Uterine smooth muscle cell (primary cell): ENCODE measurements around the gene OR56A4. TPM values are rescaled to one million over a fixed set of nuclear protein-coding genes. Genes with fewer than 3 reads are reported as not detected.

Source experiments
- total RNA-seq: library from RNA; depleted of rRNA; stranded (reverse); fragments of >200 nt; gene quantifications from 2 replicates; pipeline ENCODE4 v1.2.3, GENCODE V29; 2014

Gene OR56A4, protein sequence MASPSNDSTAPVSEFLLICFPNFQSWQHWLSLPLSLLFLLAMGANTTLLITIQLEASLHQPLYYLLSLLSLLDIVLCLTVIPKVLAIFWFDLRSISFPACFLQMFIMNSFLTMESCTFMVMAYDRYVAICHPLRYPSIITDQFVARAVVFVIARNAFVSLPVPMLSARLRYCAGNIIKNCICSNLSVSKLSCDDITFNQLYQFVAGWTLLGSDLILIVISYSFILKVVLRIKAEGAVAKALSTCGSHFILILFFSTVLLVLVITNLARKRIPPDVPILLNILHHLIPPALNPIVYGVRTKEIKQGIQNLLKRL
- total RNA-seq = not detected in 2 replicates

DNA sequence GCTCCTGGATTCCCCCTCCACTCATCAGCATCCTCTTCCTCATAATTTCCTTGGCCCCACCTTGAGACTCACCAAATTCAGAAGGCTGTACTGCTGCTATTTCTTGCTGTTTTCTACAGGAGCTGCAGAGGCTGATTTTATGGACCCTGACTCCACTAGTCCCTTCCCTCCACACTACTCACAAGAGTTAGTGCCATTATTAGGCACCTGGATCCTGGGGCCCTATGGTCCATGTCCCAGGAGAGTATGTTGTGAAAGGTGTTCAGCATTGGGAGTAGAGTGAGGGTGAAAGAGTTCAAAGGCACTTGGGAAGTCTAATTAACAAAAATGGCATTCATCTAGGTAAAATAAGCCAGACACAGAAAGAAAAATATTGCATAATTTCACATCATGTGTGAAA, at the start of gene OR56A4:
Gene OR56A4 (minus strand): TSS at position 101 of the 400 bp plus-strand sequence. CDS start 3,954 bp downstream, outside the sequence.

DNA sequence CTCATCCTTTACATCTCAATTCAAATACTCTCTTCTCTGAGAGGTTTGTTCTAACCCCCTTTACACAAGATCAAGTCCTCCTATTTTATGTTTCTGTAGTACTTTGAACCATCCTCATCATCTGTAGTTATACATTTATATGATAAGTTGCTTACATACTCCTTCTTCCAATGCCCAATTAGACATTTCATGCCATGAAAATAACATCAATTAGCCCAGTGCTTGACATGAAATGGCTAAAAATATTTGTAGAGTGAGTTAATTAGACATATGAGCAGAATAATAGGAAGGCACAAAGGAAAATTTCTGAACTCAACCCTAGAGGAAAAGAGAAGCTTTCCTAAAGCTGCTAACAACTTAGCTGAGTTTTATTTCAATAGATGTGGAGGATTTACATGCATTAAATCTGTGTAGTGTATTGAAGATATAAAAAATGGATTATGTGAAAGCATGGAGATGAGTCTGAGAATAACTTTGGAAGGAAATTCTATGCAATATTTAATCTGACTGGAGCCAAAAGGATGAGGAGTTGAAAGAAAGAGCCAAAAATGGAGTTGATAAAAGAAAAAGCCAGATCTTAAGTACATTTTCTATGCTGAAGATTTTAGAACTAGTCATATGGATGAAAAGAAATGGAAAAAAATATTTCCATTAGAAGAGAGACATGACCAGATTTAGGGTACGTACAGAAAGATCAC, 24.1 kb upstream of the OR56A4 start, which contains the start of gene OR56A1:
Gene OR56A1 (minus strand): TSS at position 51 of the 698 bp plus-strand sequence. CDS start 3,066 bp downstream, outside the sequence.

DNA sequence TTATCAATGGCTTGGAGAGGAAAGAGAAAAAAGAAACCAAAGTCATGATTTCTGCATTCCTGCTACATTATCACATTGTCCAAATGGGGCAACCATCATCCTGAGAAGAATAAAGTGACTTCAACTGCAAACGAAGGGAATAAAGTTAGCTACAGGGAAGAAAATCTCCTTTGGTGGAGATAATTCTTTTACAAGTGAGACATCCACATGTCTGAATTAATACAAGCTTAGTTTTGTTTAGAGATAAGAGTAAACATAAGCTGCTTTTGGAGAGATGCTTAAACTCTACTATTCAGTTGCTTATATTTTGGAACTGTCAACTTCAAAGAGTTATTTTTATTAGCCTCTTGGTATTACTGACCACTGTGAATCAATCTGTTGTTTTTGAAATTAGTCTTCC, 19.9 kb downstream of the OR56A4 start, which contains the start of gene OR52L1:
Gene OR52L1 (minus strand): TSS at position 101 of the 400 bp plus-strand sequence. CDS start 55 bp downstream, at position 46.

GRCh38 chr11:5968394-5968793, 38.4 kb downstream of the OR56A4 start, which contains the start of gene OR56A5:
Gene OR56A5, minus strand, starts transcription at chr11:5968494. Its CDS starts 0 bp downstream, at chr11:5968494.

Other genes with a start within 250 kb of the OR56A4 start
- gene OR52N5, start 223.6 kb downstream of the OR56A4 start, total RNA-seq = not detected in 2 replicates
- not detected in 2 replicates for gene OR52N1, start 215.7 kb downstream of the OR56A4 start, total RNA-seq
- not detected in 2 replicates for gene OR52N2, start 198.0 kb downstream of the OR56A4 start, total RNA-seq
- gene OR52E6, start 165.0 kb downstream of the OR56A4 start, total RNA-seq = not detected in 2 replicates
- gene OR52E8, start 149.3 kb downstream of the OR56A4 start, total RNA-seq = not detected in 2 replicates
- not detected in 2 replicates for gene OR52E4, start 126.3 kb downstream of the OR56A4 start, total RNA-seq
- gene OR52E5, start 113.7 kb downstream of the OR56A4 start, total RNA-seq = not detected in 2 replicates
- gene OR56A3, start 64.7 kb downstream of the OR56A4 start, total RNA-seq = not detected in 2 replicates
- not detected in 2 replicates for gene OR56A5, start 38.5 kb downstream of the OR56A4 start, total RNA-seq
- not detected in 2 replicates for gene OR52L1, start 20.0 kb downstream of the OR56A4 start, total RNA-seq
- not detected in 2 replicates for gene OR56A1, start 23.8 kb upstream of the OR56A4 start, total RNA-seq
- not detected in 2 replicates for gene OR56B4, start 100.7 kb upstream of the OR56A4 start, total RNA-seq
- gene OR52B2, start 163.4 kb upstream of the OR56A4 start, total RNA-seq = 0.11 TPM in 1 of 2 replicates, not detected in the other
- gene OR52W1, start 192.3 kb upstream of the OR56A4 start, total RNA-seq = not detected in 2 replicates
- not detected in 2 replicates for gene C11orf42, start 198.6 kb upstream of the OR56A4 start, total RNA-seq
- gene FHIP1B, start 227.7 kb upstream of the OR56A4 start, total RNA-seq = 13.0 and 15.3 TPM in 2 replicates
- gene CNGA4, start 232.1 kb upstream of the OR56A4 start, total RNA-seq = under 0.01 TPM in 1 of 2 replicates, not detected in the other